Ishikawa (cell line): ENCODE results near the gene WWOX.

ENCODE experiments used
- CREB1 ChIP-seq: IDR thresholded peaks from 2 replicates; pipeline ENCODE4 v1.6.1; 2012; ENCODE audit warnings: low read depth
- RAD21 ChIP-seq: IDR thresholded peaks from 2 replicates; pipeline ENCODE4 v1.6.1; 2012; ENCODE audit warnings: low read depth
- REST ChIP-seq: IDR thresholded peaks from 2 replicates; pipeline ENCODE4 v1.6.1; 2012; ENCODE audit warnings: low read depth, mild to moderate bottlenecking
- TF ChIP-seq, protein P1 (sequence below): IDR thresholded peaks from 2 replicates; pipeline ENCODE4 v1.6.1; 2012

DNA sequence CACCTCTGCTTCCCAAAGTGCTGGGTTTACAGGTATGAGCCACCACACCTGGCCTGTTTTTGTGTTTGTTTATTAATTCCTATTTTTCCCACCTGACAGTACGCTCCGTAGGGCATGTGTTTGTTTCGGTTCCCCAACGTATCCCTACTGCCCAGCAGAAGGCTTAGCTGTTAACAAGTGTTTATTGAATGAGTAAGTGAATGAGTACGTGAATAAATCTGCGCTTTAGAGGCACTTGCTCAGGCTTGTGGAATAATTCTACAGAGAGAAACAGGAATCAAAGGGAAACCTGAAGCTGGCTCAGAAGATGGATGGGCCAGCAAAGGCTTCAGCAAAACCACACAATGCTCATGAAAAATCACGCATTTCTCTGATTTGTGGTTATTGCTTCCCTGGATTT is 853.2 kb downstream of the WWOX start:
- no peak for TF ChIP-seq REST
- TF ChIP-seq, protein P1, sequence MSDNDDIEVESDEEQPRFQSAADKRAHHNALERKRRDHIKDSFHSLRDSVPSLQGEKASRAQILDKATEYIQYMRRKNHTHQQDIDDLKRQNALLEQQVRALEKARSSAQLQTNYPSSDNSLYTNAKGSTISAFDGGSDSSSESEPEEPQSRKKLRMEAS, result no peak
- no peak for TF ChIP-seq CREB1
- no peak for TF ChIP-seq RAD21
